Fibroblast of the aortic adventitia (primary cell): ENCODE results near the gene CTCF. TPM values are rescaled to one million over a fixed set of nuclear protein-coding genes. Genes with fewer than 3 reads are reported as not detected.

Experiments
- DNase-seq: peaks from one replicate; pipeline ENCODE4 v3.0.0-alpha.2; 2010; ENCODE audit warnings: low read depth
- H3K4me3 ChIP-seq: 2 replicates; pipeline ENCODE4 v1.5.1; 2011; ENCODE audit warnings: low read depth, mild to moderate bottlenecking, control low read depth, low read length, moderate library complexity
- total RNA-seq: library from RNA; depleted of rRNA; stranded (reverse); fragments of >200 nt; gene quantifications from 2 replicates; pipeline ENCODE4 v1.2.3, GENCODE V29; 2012; ENCODE audit warnings: low replicate concordance
- TF ChIP-seq, protein P1 (sequence below): IDR thresholded peaks from 2 replicates; pipeline ENCODE4 v1.5.1; 2011; ENCODE audit warnings: mild to moderate bottlenecking, low read length, control low read depth, inconsistent platforms; ENCODE audit not compliant: insufficient read depth

Gene CTCF
- total RNA-seq, 1 donor: 34.3 TPM

- TF ChIP-seq, protein P1, sequence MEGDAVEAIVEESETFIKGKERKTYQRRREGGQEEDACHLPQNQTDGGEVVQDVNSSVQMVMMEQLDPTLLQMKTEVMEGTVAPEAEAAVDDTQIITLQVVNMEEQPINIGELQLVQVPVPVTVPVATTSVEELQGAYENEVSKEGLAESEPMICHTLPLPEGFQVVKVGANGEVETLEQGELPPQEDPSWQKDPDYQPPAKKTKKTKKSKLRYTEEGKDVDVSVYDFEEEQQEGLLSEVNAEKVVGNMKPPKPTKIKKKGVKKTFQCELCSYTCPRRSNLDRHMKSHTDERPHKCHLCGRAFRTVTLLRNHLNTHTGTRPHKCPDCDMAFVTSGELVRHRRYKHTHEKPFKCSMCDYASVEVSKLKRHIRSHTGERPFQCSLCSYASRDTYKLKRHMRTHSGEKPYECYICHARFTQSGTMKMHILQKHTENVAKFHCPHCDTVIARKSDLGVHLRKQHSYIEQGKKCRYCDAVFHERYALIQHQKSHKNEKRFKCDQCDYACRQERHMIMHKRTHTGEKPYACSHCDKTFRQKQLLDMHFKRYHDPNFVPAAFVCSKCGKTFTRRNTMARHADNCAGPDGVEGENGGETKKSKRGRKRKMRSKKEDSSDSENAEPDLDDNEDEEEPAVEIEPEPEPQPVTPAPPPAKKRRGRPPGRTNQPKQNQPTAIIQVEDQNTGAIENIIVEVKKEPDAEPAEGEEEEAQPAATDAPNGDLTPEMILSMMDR: no peak
- no peak for DNase-seq
- H3K4me3 ChIP-seq: no peak overlapping the region
Observed at GRCh38 chr16:67549936-67550335, 12.4 kb upstream of the CTCF start.

- TF ChIP-seq, protein P1: no peak
- no peak for DNase-seq
- no peak overlapping the region for H3K4me3 ChIP-seq
Observed at GRCh38 chr16:67551091-67551490, 11.2 kb upstream of the CTCF start.

DNA sequence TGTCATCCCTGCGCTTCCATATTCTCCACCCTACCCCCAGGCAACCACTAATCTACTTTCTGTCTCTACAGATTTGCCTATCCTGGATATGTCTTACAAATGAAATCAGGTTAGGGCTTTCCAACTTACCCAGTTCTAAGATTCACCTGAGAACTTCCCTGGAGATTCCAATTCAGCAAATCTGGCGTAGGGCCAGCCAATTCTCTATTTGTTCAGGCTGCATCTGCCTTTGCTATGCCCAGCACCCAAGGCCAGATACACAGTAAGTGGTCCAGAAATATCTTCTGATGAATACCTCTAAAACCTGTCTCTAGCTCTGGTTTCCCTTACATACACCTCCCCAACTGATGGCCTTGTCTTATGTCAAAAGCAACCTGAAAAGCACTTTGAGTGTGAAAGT is 10.4 kb upstream of the CTCF start:
- no peak for DNase-seq
- TF ChIP-seq, protein P1: no peak
- H3K4me3 ChIP-seq: no peak overlapping the region

GRCh38 chr16:67552476-67552875 is 9.8 kb upstream of the CTCF start:
- no peak for DNase-seq
- no peak overlapping the region for H3K4me3 ChIP-seq
- TF ChIP-seq, protein P1: no peak

DNA sequence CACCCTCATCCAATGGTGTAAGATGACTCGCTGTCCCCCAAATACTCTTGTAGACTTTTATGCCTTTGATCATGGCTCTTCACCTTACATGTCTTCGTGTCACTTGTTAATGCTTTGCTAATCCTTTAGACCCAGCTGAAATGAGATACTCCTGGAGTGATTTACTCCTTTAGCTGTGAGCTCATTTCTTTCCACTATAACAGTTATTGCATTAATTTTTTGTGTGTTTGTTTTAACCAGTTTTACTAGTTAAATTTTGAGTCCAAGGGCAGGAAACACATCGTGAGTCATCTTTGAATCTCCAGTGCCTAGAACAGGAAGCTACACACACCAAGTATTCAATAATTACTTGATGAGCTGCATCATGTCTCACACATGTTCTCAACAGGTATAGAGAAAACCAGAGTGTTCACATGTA is 6.5 kb upstream of the CTCF start:
- no peak overlapping the region for H3K4me3 ChIP-seq
- TF ChIP-seq, protein P1: no peak
- peak; percentile 40 for DNase-seq

DNA sequence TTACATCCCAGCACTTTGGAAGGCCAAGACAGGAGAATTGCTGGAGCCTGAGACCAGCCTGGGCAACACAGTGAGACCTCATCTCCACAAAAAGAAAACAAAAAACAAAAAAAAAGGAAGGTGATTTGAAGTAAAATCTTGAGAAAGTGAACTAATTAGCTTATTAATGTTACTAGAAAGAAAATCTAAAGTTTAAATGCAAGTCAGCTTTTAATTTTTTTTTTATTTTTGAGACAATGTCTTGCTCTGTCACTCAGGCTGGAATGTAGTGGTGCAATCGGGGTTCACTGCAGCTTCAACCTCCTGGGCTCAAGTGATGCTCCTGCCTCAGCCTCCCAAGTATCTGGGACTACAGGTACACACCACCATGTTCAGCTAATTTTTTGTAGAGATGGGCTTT is 3.5 kb upstream of the CTCF start:
- no peak for DNase-seq
- no peak overlapping the region for H3K4me3 ChIP-seq
- TF ChIP-seq, protein P1: no peak

GRCh38 chr16:67560827-67561342 is 1.4 kb upstream of the CTCF start:
- DNase-seq: no peak
- TF ChIP-seq, protein P1: no peak
- H3K4me3 ChIP-seq: peak overlapping the region; percentile 25
